Mesendoderm (in vitro differentiated cells): ENCODE results near the gene POLR3C.
A peak's percentile ranks its signal among the peaks of the same experiment; 100 is the strongest.

Experiments used
- DNase-seq: peaks from one replicate; pipeline ENCODE4 v3.0.0; 2013
- H2AK5ac ChIP-seq: 2 replicates; pipeline ENCODE4 v1.6.1; 2013; ENCODE audit warnings: low read length, inconsistent platforms
- H2BK120ac ChIP-seq: 2 replicates; pipeline ENCODE4 v1.6.1; 2013; ENCODE audit warnings: low read depth, mild to moderate bottlenecking, low read length, moderate library complexity, mixed read lengths
- H2BK15ac ChIP-seq: replicated peaks from 2 replicates; pipeline ENCODE4 v1.6.1; 2013; ENCODE audit warnings: low read depth, mild to moderate bottlenecking, moderate library complexity
- H2BK5ac ChIP-seq: 2 replicates; pipeline ENCODE4 v1.6.1; 2013; ENCODE audit warnings: low read length, inconsistent platforms
- H3K18ac ChIP-seq: 2 replicates; pipeline ENCODE4 v1.6.1; 2013; ENCODE audit warnings: mild to moderate bottlenecking, low read length, mixed read lengths
- H3K23ac ChIP-seq: one replicate; pipeline ENCODE4 v1.6.1; 2013; ENCODE audit warnings: low read length
- H3K27ac ChIP-seq: 2 replicates; pipeline ENCODE4 v1.5.1; 2013; ENCODE audit warnings: low read depth, mild to moderate bottlenecking, inconsistent platforms, low read length, moderate library complexity
- H3K27me3 ChIP-seq: 2 replicates; pipeline ENCODE4 v1.6.1; 2013; ENCODE audit warnings: low read length, control low read depth, mild to moderate bottlenecking, inconsistent platforms; ENCODE audit not compliant: insufficient read depth, poor library complexity
- H3K36me3 ChIP-seq: 2 replicates; pipeline ENCODE4 v1.6.1; 2013; ENCODE audit warnings: low read length, inconsistent platforms; ENCODE audit not compliant: control insufficient read depth, insufficient read depth
- H3K4ac ChIP-seq: one replicate; pipeline ENCODE4 v1.6.1; 2013; ENCODE audit warnings: low read depth, mild to moderate bottlenecking, low read length, moderate library complexity
- H3K4me1 ChIP-seq: 2 replicates; pipeline ENCODE4 v1.6.1; 2013; ENCODE audit warnings: low read depth, low read length, inconsistent platforms; ENCODE audit not compliant: control insufficient read depth
- H3K4me2 ChIP-seq: 2 replicates; pipeline ENCODE4 v1.6.1; 2013; ENCODE audit warnings: low read length
- H3K4me3 ChIP-seq: 2 replicates; pipeline ENCODE4 v1.5.1; 2013; ENCODE audit warnings: mild to moderate bottlenecking, low read length
- H3K56ac ChIP-seq: one replicate; pipeline ENCODE4 v1.6.1; 2013; ENCODE audit warnings: low read length
- H3K79me1 ChIP-seq: 2 replicates; pipeline ENCODE4 v1.6.1; 2013; ENCODE audit warnings: low read length, inconsistent platforms
- H3K79me2 ChIP-seq: 2 replicates; pipeline ENCODE4 v1.6.1; 2013; ENCODE audit warnings: mild to moderate bottlenecking, low read length; ENCODE audit not compliant: control insufficient read depth, insufficient read depth
- H3K9ac ChIP-seq: 2 replicates; pipeline ENCODE4 v1.6.1; 2013; ENCODE audit warnings: low read length, inconsistent platforms
- H4K5ac ChIP-seq: one replicate; pipeline ENCODE4 v1.6.1; 2013; ENCODE audit warnings: low read length
- H4K8ac ChIP-seq: one replicate; pipeline ENCODE4 v1.6.1; 2013; ENCODE audit warnings: low read depth, mild to moderate bottlenecking, control low read depth, low read length, moderate library complexity
- WGBS: extraction: QIAGEN DNeasy Blood & Tissue Kit; methylation state at CpG from one replicate; pipeline ENCODE4 v1.1.7; 2013; ENCODE audit warnings: low lambda C conversion rate, missing lambda C conversion rate; ENCODE audit not compliant: insufficient coverage; ENCODE audit errors: extremely low coverage; 5-methylcytosine and 5-hydroxymethylcytosine counted together

The POLR3C gene

DNA sequence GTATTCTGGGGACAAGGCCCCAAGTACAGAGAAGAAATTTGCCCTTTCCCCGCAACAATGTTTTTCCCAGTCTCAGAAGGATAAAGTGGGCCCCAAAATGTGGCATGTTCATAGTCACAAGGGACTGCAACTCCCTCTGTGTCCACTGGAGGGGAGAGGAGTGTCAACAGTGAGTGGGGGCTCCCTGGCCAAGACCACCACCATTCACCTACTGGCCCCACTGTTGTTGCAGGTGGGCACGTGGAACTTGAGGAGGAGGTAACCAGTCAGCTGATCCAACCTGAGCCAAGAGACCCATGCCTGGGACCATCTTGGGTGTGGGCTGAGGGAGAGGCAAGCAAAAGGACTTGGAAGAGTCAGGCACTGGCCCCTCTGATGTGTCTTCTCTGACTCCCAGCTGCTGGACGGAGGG, 22.2 kb downstream of the POLR3C start:
- H4K8ac ChIP-seq, result no peak overlapping the region
- no peak overlapping the region for H3K23ac ChIP-seq
- peak overlapping the region; percentile 86 for H3K9ac ChIP-seq
- no peak overlapping the region for H2BK15ac ChIP-seq
- H4K5ac ChIP-seq, result no peak overlapping the region
- no peaks in the 10 kb centered on the region for H3K79me2 ChIP-seq
- WGBS, result no CpG with 5 or more reads among the region's 3 CpGs
- no peaks in the 10 kb centered on the region for H3K79me1 ChIP-seq
- no peak overlapping the region for H3K27ac ChIP-seq
- DNase-seq, result peak; percentile 65
- no peak overlapping the region for H2AK5ac ChIP-seq
- no peaks in the 10 kb centered on the region for H3K4me1 ChIP-seq
- H3K4me2 ChIP-seq, result peak overlapping the region; percentile 92
- peak overlapping the region; percentile 66 for H3K4me3 ChIP-seq
- no peak overlapping the region for H2BK120ac ChIP-seq
- H3K4ac ChIP-seq, result no peak overlapping the region
- H3K18ac ChIP-seq, result peak overlapping the region; percentile 46
- H2BK5ac ChIP-seq, result no peak overlapping the region
- peak overlapping the region; percentile 95 for H3K56ac ChIP-seq
- H3K36me3 ChIP-seq, result peaks cover 9% of the 10 kb centered on the region
- H3K27me3 ChIP-seq, result no peaks in the 10 kb centered on the region

GRCh38 chr1:145847827-145848226, 23.8 kb downstream of the POLR3C start:
- H3K4me1 ChIP-seq, result no peaks in the 10 kb centered on the region
- H4K8ac ChIP-seq, result no peak overlapping the region
- H3K4me2 ChIP-seq, result no peak overlapping the region
- no peak overlapping the region for H2BK15ac ChIP-seq
- no peaks in the 10 kb centered on the region for H3K27me3 ChIP-seq
- no peak overlapping the region for H2BK5ac ChIP-seq
- H3K23ac ChIP-seq, result no peak overlapping the region
- no peak overlapping the region for H3K9ac ChIP-seq
- H3K4ac ChIP-seq, result no peak overlapping the region
- H4K5ac ChIP-seq, result no peak overlapping the region
- no peak overlapping the region for H3K4me3 ChIP-seq
- H3K79me1 ChIP-seq, result no peaks in the 10 kb centered on the region
- peaks cover 8% of the 10 kb centered on the region for H3K36me3 ChIP-seq
- no peak overlapping the region for H3K56ac ChIP-seq
- no peak overlapping the region for H2BK120ac ChIP-seq
- DNase-seq, result no peak
- H3K27ac ChIP-seq, result no peak overlapping the region
- no peaks in the 10 kb centered on the region for H3K79me2 ChIP-seq
- H3K18ac ChIP-seq, result no peak overlapping the region
- WGBS, result no CpG with 5 or more reads among the region's 3 CpGs
- no peak overlapping the region for H2AK5ac ChIP-seq

- Histone ChIP-seq H3K27ac (no peak overlapping the region), H2AK5ac (no peak overlapping the region), H2BK5ac (no peak overlapping the region), H2BK15ac (no peak overlapping the region), H3K27me3 (no peaks in the 10 kb centered on the region), H3K4me3 (no peak overlapping the region), H3K9ac (no peak overlapping the region), H3K56ac (no peak overlapping the region), H3K4ac (no peak overlapping the region), H3K23ac (no peak overlapping the region), H3K18ac (no peak overlapping the region), H4K5ac (no peak overlapping the region), H3K36me3 (peaks cover 16% of the 10 kb centered on the region), H3K4me1 (no peaks in the 10 kb centered on the region), H3K4me2 (no peak overlapping the region), H2BK120ac (no peak overlapping the region), H3K79me2 (no peaks in the 10 kb centered on the region), H4K8ac (no peak overlapping the region), H3K79me1 (no peaks in the 10 kb centered on the region)
- peak; percentile 50 for DNase-seq
- no CpG with 5 or more reads among the region's 15 CpGs for WGBS
These were observed 25.6 kb downstream of the POLR3C start for GRCh38 chr1:145849356-145850160.

GRCh38 chr1:145855426-145855948, 31.5 kb downstream of the POLR3C start:
- no peak overlapping the region for H2BK5ac ChIP-seq
- no peak overlapping the region for H3K18ac ChIP-seq
- H2BK120ac ChIP-seq, result no peak overlapping the region
- no peak overlapping the region for H2AK5ac ChIP-seq
- no peak overlapping the region for H3K56ac ChIP-seq
- peaks cover 9% of the 10 kb centered on the region for H3K79me1 ChIP-seq
- no peak overlapping the region for H3K27ac ChIP-seq
- H2BK15ac ChIP-seq, result no peak overlapping the region
- H3K4ac ChIP-seq, result no peak overlapping the region
- H3K36me3 ChIP-seq, result peaks cover 26% of the 10 kb centered on the region
- no peak overlapping the region for H4K5ac ChIP-seq
- H3K4me3 ChIP-seq, result no peak overlapping the region
- H3K4me2 ChIP-seq, result no peak overlapping the region
- no peaks in the 10 kb centered on the region for H3K27me3 ChIP-seq
- H3K9ac ChIP-seq, result no peak overlapping the region
- DNase-seq, result no peak
- no peak overlapping the region for H4K8ac ChIP-seq
- H3K79me2 ChIP-seq, result peaks cover 2% of the 10 kb centered on the region
- WGBS, result no CpG with 5 or more reads among the region's 7 CpGs
- peaks cover 5% of the 10 kb centered on the region for H3K4me1 ChIP-seq
- no peak overlapping the region for H3K23ac ChIP-seq

DNA sequence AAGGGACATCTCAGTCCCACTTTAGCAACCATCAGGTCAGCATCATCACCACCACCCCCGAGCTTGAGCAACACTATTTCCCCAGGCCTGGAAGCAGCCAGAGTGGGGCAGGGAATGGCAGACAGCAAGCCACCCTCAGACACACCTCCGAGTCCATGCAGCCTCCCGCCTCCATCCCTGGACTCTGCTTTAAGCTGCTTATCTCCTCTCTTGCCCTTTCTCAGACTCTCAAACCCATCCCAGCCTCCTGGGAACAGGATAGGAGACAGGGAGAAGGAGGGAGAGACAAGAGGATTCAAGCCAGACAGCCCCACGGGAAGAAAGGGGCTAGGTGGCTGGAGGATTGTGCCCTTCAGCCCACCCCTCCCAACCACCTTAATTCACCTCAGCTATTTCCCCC, 33.2 kb downstream of the POLR3C start:
- peaks cover 5% of the 10 kb centered on the region for H3K4me1 ChIP-seq
- no peak overlapping the region for H2AK5ac ChIP-seq
- H3K56ac ChIP-seq, result no peak overlapping the region
- H3K9ac ChIP-seq, result no peak overlapping the region
- H3K79me1 ChIP-seq, result peaks cover 9% of the 10 kb centered on the region
- H3K23ac ChIP-seq, result no peak overlapping the region
- no peak overlapping the region for H3K27ac ChIP-seq
- H2BK120ac ChIP-seq, result no peak overlapping the region
- no peak overlapping the region for H3K4me3 ChIP-seq
- H3K4me2 ChIP-seq, result no peak overlapping the region
- H3K79me2 ChIP-seq, result peaks cover 2% of the 10 kb centered on the region
- no peak for DNase-seq
- H3K27me3 ChIP-seq, result no peaks in the 10 kb centered on the region
- no CpG with 5 or more reads among the region's 4 CpGs for WGBS
- no peak overlapping the region for H2BK15ac ChIP-seq
- no peak overlapping the region for H3K4ac ChIP-seq
- no peak overlapping the region for H2BK5ac ChIP-seq
- H3K18ac ChIP-seq, result no peak overlapping the region
- no peak overlapping the region for H4K5ac ChIP-seq
- H3K36me3 ChIP-seq, result peaks cover 25% of the 10 kb centered on the region
- no peak overlapping the region for H4K8ac ChIP-seq
